ENCODE data around the gene SRSF12.

GRCh38 chr6:89138173-89138572 is 20.3 kb upstream of the SRSF12 start:
- no peak for TF ChIP-seq POLR2AphosphoS5 (IDR thresholded peaks at IDR 0.05)
- no peak for TF ChIP-seq CTCF (IDR thresholded peaks at IDR 0.05)
- no peak for TF ChIP-seq POLR2A (IDR thresholded peaks at IDR 0.05)
- no peak for TF ChIP-seq EP300 (IDR thresholded peaks at IDR 0.05)

All from upper lobe of left lung (tissue), 4 donors.